GM15510 (cell line): ENCODE data around the gene IGFBP2.

Source experiments
- POLR2A ChIP-seq: IDR thresholded peaks from 3 replicates; pipeline ENCODE4 v1.6.1; 2011; ENCODE audit warnings: borderline replicate concordance; ENCODE audit not compliant: insufficient read length; ENCODE audit errors: extremely low read depth

The IGFBP2 gene

GRCh38 chr2:216629784-216630183, 3.4 kb upstream of the IGFBP2 start:
- TF ChIP-seq POLR2A = no peak

- no peak for TF ChIP-seq POLR2A
Observed at GRCh38 chr2:216632346-216632951, 771 bp upstream of the IGFBP2 start.

- TF ChIP-seq POLR2A = no peak
Observed at GRCh38 chr2:216633616-216634369, 573 bp downstream of the IGFBP2 start.

GRCh38 chr2:216634370-216635148, 1.3 kb downstream of the IGFBP2 start:
- TF ChIP-seq POLR2A = no peak

GRCh38 chr2:216635171-216635570, 2.0 kb downstream of the IGFBP2 start:
- no peak for TF ChIP-seq POLR2A

GRCh38 chr2:216635701-216636550, 2.7 kb downstream of the IGFBP2 start:
- no peak for TF ChIP-seq POLR2A

- no peak for TF ChIP-seq POLR2A
Observed at GRCh38 chr2:216636551-216637450, 3.6 kb downstream of the IGFBP2 start.

- no peak for TF ChIP-seq POLR2A
Observed at GRCh38 chr2:216637472-216637871, 4.3 kb downstream of the IGFBP2 start.

- no peak for TF ChIP-seq POLR2A
Observed at GRCh38 chr2:216643986-216644659, 10.9 kb downstream of the IGFBP2 start.

- TF ChIP-seq POLR2A = no peak
Observed at GRCh38 chr2:216644842-216645635, 11.8 kb downstream of the IGFBP2 start.

- no peak for TF ChIP-seq POLR2A
Observed at GRCh38 chr2:216645636-216645950, 12.4 kb downstream of the IGFBP2 start.

GRCh38 chr2:216646116-216646515, 12.9 kb downstream of the IGFBP2 start:
- TF ChIP-seq POLR2A = no peak
